GM19238 (cell line): Measurements from ENCODE around the gene ELF3.
"Not testable (repeated sequence)": the region's sequence is repeated elsewhere in the genome, so short reads cannot be mapped to it uniquely, and the experiment has no call there.

Experiments used
- DNase-seq: peaks from one replicate; pipeline ENCODE4 v3.0.0; 2011; ENCODE audit warnings: low spot score; ENCODE audit not compliant: insufficient read length

The ELF3 gene

GRCh38 chr1:202034683-202035462, 24.5 kb downstream of the ELF3 start:
- DNase-seq = no peak

GRCh38 chr1:202036595-202037387, 26.4 kb downstream of the ELF3 start:
- no peak for DNase-seq

- DNase-seq = no peak
Observed at GRCh38 chr1:202037706-202038296, 27.4 kb downstream of the ELF3 start.

- DNase-seq = no peak
Observed at GRCh38 chr1:202038688-202039346, 28.4 kb downstream of the ELF3 start.

GRCh38 chr1:202045705-202046104, 35.3 kb downstream of the ELF3 start:
- no peak for DNase-seq

GRCh38 chr1:202046227-202046626, 35.8 kb downstream of the ELF3 start:
- no peak for DNase-seq

- no peak for DNase-seq
Observed at GRCh38 chr1:202046748-202047708, 36.6 kb downstream of the ELF3 start.

GRCh38 chr1:202047977-202048376, 37.6 kb downstream of the ELF3 start:
- no peak for DNase-seq

- no peak for DNase-seq
Observed at GRCh38 chr1:202049129-202049528, 38.7 kb downstream of the ELF3 start.

- no peak for DNase-seq
Observed at GRCh38 chr1:202054094-202054493, 43.7 kb downstream of the ELF3 start.

- DNase-seq = not testable (repeated sequence)
Observed at GRCh38 chr1:202054673-202055072, 44.3 kb downstream of the ELF3 start.

- no peak for DNase-seq
Observed at GRCh38 chr1:202056644-202057334, 46.4 kb downstream of the ELF3 start.

- not testable (repeated sequence) for DNase-seq
Observed at GRCh38 chr1:202057335-202057704, 46.9 kb downstream of the ELF3 start.

- DNase-seq = no peak
Observed at GRCh38 chr1:202058001-202058908, 47.9 kb downstream of the ELF3 start.

GRCh38 chr1:202061055-202061454, 50.7 kb downstream of the ELF3 start:
- no peak for DNase-seq

- not testable (repeated sequence) for DNase-seq
Observed at GRCh38 chr1:202061787-202062186, 51.4 kb downstream of the ELF3 start.

GRCh38 chr1:202062636-202063035, 52.2 kb downstream of the ELF3 start:
- not testable (repeated sequence) for DNase-seq

GRCh38 chr1:202063093-202063492, 52.7 kb downstream of the ELF3 start:
- DNase-seq = no peak

- DNase-seq = not testable (repeated sequence)
Observed at GRCh38 chr1:202064889-202065312, 54.5 kb downstream of the ELF3 start.
